ENCODE data around the gene WDR75. TPM values are rescaled to one million over a fixed set of nuclear protein-coding genes. Genes with fewer than 3 reads are reported as not detected.

The WDR75 gene
- total and polyA plus RNA-seq, 2 donors = 40.7 to 41.6 TPM

GRCh38 chr2:189500456-189501160, 59.3 kb downstream of the WDR75 start:
- Histone ChIP-seq H3K36me3 (ENCODE audit: control insufficient read depth in 2 of 2, insufficient read depth in 2 of 2, low read length in 1 of 2) (no peaks in the 10 kb centered on the region), H3K9me3 (ENCODE audit: control insufficient read depth in 2 of 2, insufficient read depth in 1 of 2, low read length in 1 of 2) (no peaks in the 10 kb centered on the region), H3K4me3 (ENCODE audit: low read length in 2 of 2) (no peak overlapping the region), H3K27ac (ENCODE audit: low read depth in 1 of 2, low read length in 1 of 2) (no peak overlapping the region), H3K4me1 (ENCODE audit: control insufficient read depth in 2 of 2, insufficient read depth in 2 of 2, low read length in 2 of 2) (peaks cover 0 to 2% of the 10 kb centered on the region in 2 donors), H3K27me3 (ENCODE audit: control insufficient read depth in 2 of 2, insufficient read depth in 1 of 2, low read length in 1 of 2) (no peaks in the 10 kb centered on the region)
- 98% methylated on average over 6 of the region's 6 CpGs for WGBS
- no peak for DNase-seq (ENCODE audit: low read depth in 6 of 9, low spot score in 9 of 9)

- H3K4me1 ChIP-seq (ENCODE audit: control insufficient read depth in 2 of 2, insufficient read depth in 2 of 2, low read length in 2 of 2) = peaks cover 0 to 2% of the 10 kb centered on the region in 2 donors
- H3K36me3 ChIP-seq (ENCODE audit: control insufficient read depth in 2 of 2, insufficient read depth in 2 of 2, low read length in 1 of 2) = no peaks in the 10 kb centered on the region
- no peak overlapping the region for H3K27ac ChIP-seq (ENCODE audit: low read depth in 1 of 2, low read length in 1 of 2)
- no peak overlapping the region for H3K4me3 ChIP-seq (ENCODE audit: low read length in 2 of 2)
- H3K9me3 ChIP-seq (ENCODE audit: control insufficient read depth in 2 of 2, insufficient read depth in 1 of 2, low read length in 1 of 2) = no peaks in the 10 kb centered on the region
- 91% methylated on average over 2 of the region's 2 CpGs for WGBS
- H3K27me3 ChIP-seq (ENCODE audit: control insufficient read depth in 2 of 2, insufficient read depth in 1 of 2, low read length in 1 of 2) = no peaks in the 10 kb centered on the region
- DNase-seq (ENCODE audit: low read depth in 6 of 9, low spot score in 9 of 9) = no peak
Measured at GRCh38 chr2:189501487-189501886, 60.2 kb downstream of the WDR75 start.

- H3K4me1 ChIP-seq (ENCODE audit: control insufficient read depth in 2 of 2, insufficient read depth in 2 of 2, low read length in 2 of 2) = peaks cover 0 to 2% of the 10 kb centered on the region in 2 donors
- no peaks in the 10 kb centered on the region for H3K27me3 ChIP-seq (ENCODE audit: control insufficient read depth in 2 of 2, insufficient read depth in 1 of 2, low read length in 1 of 2)
- no peak overlapping the region for H3K4me3 ChIP-seq (ENCODE audit: low read length in 2 of 2)
- H3K36me3 ChIP-seq (ENCODE audit: control insufficient read depth in 2 of 2, insufficient read depth in 2 of 2, low read length in 1 of 2) = no peaks in the 10 kb centered on the region
- H3K9me3 ChIP-seq (ENCODE audit: control insufficient read depth in 2 of 2, insufficient read depth in 1 of 2, low read length in 1 of 2) = no peaks in the 10 kb centered on the region
- no peak for DNase-seq (ENCODE audit: low read depth in 6 of 9, low spot score in 9 of 9)
- WGBS = 98% methylated on average over 2 of the region's 2 CpGs
- no peak overlapping the region for H3K27ac ChIP-seq (ENCODE audit: low read depth in 1 of 2, low read length in 1 of 2)
Measured at GRCh38 chr2:189502714-189503113, 61.4 kb downstream of the WDR75 start.

- Histone ChIP-seq H3K4me3 (ENCODE audit: low read length in 2 of 2) (no peak overlapping the region), H3K9me3 (ENCODE audit: control insufficient read depth in 2 of 2, insufficient read depth in 1 of 2, low read length in 1 of 2) (no peaks in the 10 kb centered on the region), H3K4me1 (ENCODE audit: control insufficient read depth in 2 of 2, insufficient read depth in 2 of 2, low read length in 2 of 2) (peaks cover 0 to 2% of the 10 kb centered on the region in 2 donors), H3K27ac (ENCODE audit: low read depth in 1 of 2, low read length in 1 of 2) (no peak overlapping the region), H3K36me3 (ENCODE audit: control insufficient read depth in 2 of 2, insufficient read depth in 2 of 2, low read length in 1 of 2) (no peaks in the 10 kb centered on the region), H3K27me3 (ENCODE audit: control insufficient read depth in 2 of 2, insufficient read depth in 1 of 2, low read length in 1 of 2) (no peaks in the 10 kb centered on the region)
- DNase-seq (ENCODE audit: low read depth in 6 of 9, low spot score in 9 of 9) = no peak
- 96% methylated on average over 5 of the region's 5 CpGs for WGBS
Measured at GRCh38 chr2:189504238-189504637, 63.0 kb downstream of the WDR75 start.

- H3K4me1 ChIP-seq (ENCODE audit: control insufficient read depth in 2 of 2, insufficient read depth in 2 of 2, low read length in 2 of 2) = peaks cover 0 to 2% of the 10 kb centered on the region in 2 donors
- DNase-seq (ENCODE audit: low read depth in 6 of 9, low spot score in 9 of 9) = no peak
- H3K27me3 ChIP-seq (ENCODE audit: control insufficient read depth in 2 of 2, insufficient read depth in 1 of 2, low read length in 1 of 2) = no peaks in the 10 kb centered on the region
- no peaks in the 10 kb centered on the region for H3K9me3 ChIP-seq (ENCODE audit: control insufficient read depth in 2 of 2, insufficient read depth in 1 of 2, low read length in 1 of 2)
- no peaks in the 10 kb centered on the region for H3K36me3 ChIP-seq (ENCODE audit: control insufficient read depth in 2 of 2, insufficient read depth in 2 of 2, low read length in 1 of 2)
- H3K4me3 ChIP-seq (ENCODE audit: low read length in 2 of 2) = no peak overlapping the region
- WGBS = 87% methylated on average over 2 of the region's 2 CpGs
- H3K27ac ChIP-seq (ENCODE audit: low read depth in 1 of 2, low read length in 1 of 2) = no peak overlapping the region
Measured at GRCh38 chr2:189505492-189505891, 64.2 kb downstream of the WDR75 start.

- DNase-seq (ENCODE audit: low read depth in 6 of 9, low spot score in 9 of 9) = no peak
- no peaks in the 10 kb centered on the region for H3K9me3 ChIP-seq (ENCODE audit: control insufficient read depth in 2 of 2, insufficient read depth in 1 of 2, low read length in 1 of 2)
- WGBS = 97% methylated on average over 3 of the region's 3 CpGs
- no peaks in the 10 kb centered on the region for H3K27me3 ChIP-seq (ENCODE audit: control insufficient read depth in 2 of 2, insufficient read depth in 1 of 2, low read length in 1 of 2)
- no peak overlapping the region for H3K27ac ChIP-seq (ENCODE audit: low read depth in 1 of 2, low read length in 1 of 2)
- no peak overlapping the region for H3K4me3 ChIP-seq (ENCODE audit: low read length in 2 of 2)
- H3K36me3 ChIP-seq (ENCODE audit: control insufficient read depth in 2 of 2, insufficient read depth in 2 of 2, low read length in 1 of 2) = no peaks in the 10 kb centered on the region
- H3K4me1 ChIP-seq (ENCODE audit: control insufficient read depth in 2 of 2, insufficient read depth in 2 of 2, low read length in 2 of 2) = peaks cover 0 to 2% of the 10 kb centered on the region in 2 donors
Measured at GRCh38 chr2:189506514-189506976, 65.3 kb downstream of the WDR75 start.

GRCh38 chr2:189511210-189511959, 70.1 kb downstream of the WDR75 start:
- Histone ChIP-seq H3K9me3 (ENCODE audit: control insufficient read depth in 2 of 2, insufficient read depth in 1 of 2, low read length in 1 of 2) (no peaks in the 10 kb centered on the region), H3K4me3 (ENCODE audit: low read length in 2 of 2) (no peak overlapping the region), H3K27ac (ENCODE audit: low read depth in 1 of 2, low read length in 1 of 2) (no peak overlapping the region), H3K36me3 (ENCODE audit: control insufficient read depth in 2 of 2, insufficient read depth in 2 of 2, low read length in 1 of 2) (no peaks in the 10 kb centered on the region), H3K27me3 (ENCODE audit: control insufficient read depth in 2 of 2, insufficient read depth in 1 of 2, low read length in 1 of 2) (no peaks in the 10 kb centered on the region), H3K4me1 (ENCODE audit: control insufficient read depth in 2 of 2, insufficient read depth in 2 of 2, low read length in 2 of 2) (no peaks in the 10 kb centered on the region)
- DNase-seq (ENCODE audit: low read depth in 6 of 9, low spot score in 9 of 9) = no peak
- 97% methylated on average over 2 of the region's 2 CpGs for WGBS

- H3K27ac ChIP-seq (ENCODE audit: low read depth in 1 of 2, low read length in 1 of 2) = no peak overlapping the region
- H3K36me3 ChIP-seq (ENCODE audit: control insufficient read depth in 2 of 2, insufficient read depth in 2 of 2, low read length in 1 of 2) = no peaks in the 10 kb centered on the region
- H3K9me3 ChIP-seq (ENCODE audit: control insufficient read depth in 2 of 2, insufficient read depth in 1 of 2, low read length in 1 of 2) = no peaks in the 10 kb centered on the region
- no peak for DNase-seq (ENCODE audit: low read depth in 6 of 9, low spot score in 9 of 9)
- H3K4me3 ChIP-seq (ENCODE audit: low read length in 2 of 2) = no peak overlapping the region
- H3K27me3 ChIP-seq (ENCODE audit: control insufficient read depth in 2 of 2, insufficient read depth in 1 of 2, low read length in 1 of 2) = no peaks in the 10 kb centered on the region
- no peaks in the 10 kb centered on the region for H3K4me1 ChIP-seq (ENCODE audit: control insufficient read depth in 2 of 2, insufficient read depth in 2 of 2, low read length in 2 of 2)
Measured at GRCh38 chr2:189511960-189512319, 70.7 kb downstream of the WDR75 start.

GRCh38 chr2:189512879-189513278, 71.6 kb downstream of the WDR75 start:
- DNase-seq (ENCODE audit: low read depth in 6 of 9, low spot score in 9 of 9) = no peak
- H3K4me3 ChIP-seq (ENCODE audit: low read length in 2 of 2) = no peak overlapping the region
- WGBS = 96% methylated on average over 3 of the region's 3 CpGs
- H3K27me3 ChIP-seq (ENCODE audit: control insufficient read depth in 2 of 2, insufficient read depth in 1 of 2, low read length in 1 of 2) = no peaks in the 10 kb centered on the region
- no peaks in the 10 kb centered on the region for H3K36me3 ChIP-seq (ENCODE audit: control insufficient read depth in 2 of 2, insufficient read depth in 2 of 2, low read length in 1 of 2)
- H3K4me1 ChIP-seq (ENCODE audit: control insufficient read depth in 2 of 2, insufficient read depth in 2 of 2, low read length in 2 of 2) = no peaks in the 10 kb centered on the region
- H3K9me3 ChIP-seq (ENCODE audit: control insufficient read depth in 2 of 2, insufficient read depth in 1 of 2, low read length in 1 of 2) = no peaks in the 10 kb centered on the region
- no peak overlapping the region for H3K27ac ChIP-seq (ENCODE audit: low read depth in 1 of 2, low read length in 1 of 2)
